ENCODE measurements around the gene URB1.
"Not testable (repeated sequence)": the region's sequence is repeated elsewhere in the genome, so short reads cannot be mapped to it uniquely, and the experiment has no call there.

URB1 gene

DNA sequence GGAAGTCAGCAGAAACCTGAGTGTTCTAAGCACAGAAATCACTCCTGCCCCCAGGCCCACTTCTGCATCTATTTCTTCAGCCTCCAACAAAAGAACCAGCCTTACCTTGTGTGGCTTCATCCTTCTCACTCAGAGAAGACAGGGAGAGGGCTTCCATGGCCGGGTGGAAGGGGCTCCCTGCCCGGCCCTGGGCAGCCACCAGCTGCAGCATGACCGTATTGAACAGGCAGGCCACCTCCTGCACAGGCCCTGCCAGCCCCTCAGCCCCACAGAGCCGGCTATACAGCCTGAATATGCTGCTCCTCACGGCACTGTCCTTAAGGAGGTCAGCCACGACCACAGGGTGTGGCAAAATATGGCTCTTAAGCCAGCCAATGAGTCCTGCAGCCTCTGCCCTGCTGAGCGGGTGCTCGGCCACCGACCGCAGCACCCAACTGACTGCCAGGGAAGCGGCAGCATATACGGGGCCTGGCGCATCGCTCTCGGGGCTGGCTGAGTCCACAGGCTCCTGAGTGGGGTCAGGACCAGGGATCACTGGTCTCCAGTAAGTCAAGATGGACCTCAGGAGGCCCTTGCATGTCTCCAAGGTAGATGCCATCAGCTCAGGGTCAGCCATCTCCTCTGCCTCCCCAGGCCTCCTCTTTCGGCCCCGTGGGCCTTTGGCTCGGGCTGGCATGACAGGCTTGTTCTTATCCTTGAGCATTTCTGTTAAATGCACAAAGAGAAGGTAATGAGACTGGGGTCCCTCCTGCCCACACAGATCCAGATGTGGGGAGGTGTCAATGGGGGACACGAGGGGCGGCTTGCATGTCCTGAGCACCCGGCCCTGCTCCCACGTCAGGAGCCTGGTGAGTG is 76.2 kb downstream of the URB1 start:
- no peak for DNase-seq (ENCODE audit: low read depth)
- TF ChIP-seq POLR2A (IDR thresholded peaks at IDR 0.05; ENCODE audit: extremely low read depth, insufficient read length) (no peak), MYC (IDR thresholded peaks at IDR 0.05; ENCODE audit: low read depth, low read length) (no peak)

GRCh38 chr21:32315511-32316281 is 77.1 kb downstream of the URB1 start:
- TF ChIP-seq CTCF (IDR thresholded peaks at IDR 0.05; ENCODE audit: low read depth, low read length) (no peak), MYC (IDR thresholded peaks at IDR 0.05; ENCODE audit: low read depth, low read length) (no peak), POLR2A (IDR thresholded peaks at IDR 0.05; ENCODE audit: extremely low read depth, insufficient read length) (no peak), MAX (IDR thresholded peaks at IDR 0.05; ENCODE audit: low read depth, low read length) (no peak)
- no peak for DNase-seq (ENCODE audit: low read depth)
- no peak overlapping the region for H3K4me3 ChIP-seq (ENCODE audit: low read depth, low read length)

More for the DNA sequence above, 76.2 kb downstream of the URB1 start:
- no peak overlapping the region for H3K4me3 ChIP-seq (ENCODE audit: low read depth, low read length)

GRCh38 chr21:32314806-32315205 is 78.0 kb downstream of the URB1 start:
- no peak overlapping the region for H3K4me3 ChIP-seq (ENCODE audit: low read depth, low read length)
- TF ChIP-seq CTCF (IDR thresholded peaks at IDR 0.05; ENCODE audit: low read depth, low read length), result no peak
- TF ChIP-seq MYC (IDR thresholded peaks at IDR 0.05; ENCODE audit: low read depth, low read length), result no peak
- no peak for TF ChIP-seq MAX (IDR thresholded peaks at IDR 0.05; ENCODE audit: low read depth, low read length)
- TF ChIP-seq POLR2A (IDR thresholded peaks at IDR 0.05; ENCODE audit: extremely low read depth, insufficient read length), result no peak
- DNase-seq (ENCODE audit: low read depth), result no peak

DNA sequence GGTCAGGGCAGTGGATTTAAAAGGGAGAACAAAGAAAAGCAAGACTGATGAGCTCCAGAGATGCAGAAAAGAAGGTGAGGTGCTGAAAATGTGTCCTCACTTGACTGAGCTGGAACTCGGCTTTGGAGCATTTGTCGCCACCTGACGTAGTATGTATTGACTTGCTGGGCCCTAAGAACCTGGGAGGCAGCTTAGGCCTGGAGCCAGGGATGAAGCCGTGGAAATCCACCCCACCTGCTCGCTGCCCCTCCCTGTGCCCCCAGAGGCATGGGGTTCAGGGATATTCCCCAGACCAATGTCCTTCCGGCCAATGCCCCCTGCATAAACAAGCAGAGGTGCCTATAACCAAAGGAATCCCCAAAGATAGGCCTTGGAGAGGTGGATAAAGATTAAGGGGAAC is 79.8 kb downstream of the URB1 start:
- TF ChIP-seq MYC (IDR thresholded peaks at IDR 0.05; ENCODE audit: low read depth, low read length), result no peak
- TF ChIP-seq POLR2A (IDR thresholded peaks at IDR 0.05; ENCODE audit: extremely low read depth, insufficient read length), result no peak
- TF ChIP-seq CTCF (IDR thresholded peaks at IDR 0.05; ENCODE audit: low read depth, low read length), result no peak
- no peak overlapping the region for H3K4me3 ChIP-seq (ENCODE audit: low read depth, low read length)
- DNase-seq (ENCODE audit: low read depth), result no peak

- no peak overlapping the region for H3K4me3 ChIP-seq (ENCODE audit: low read depth, low read length)
- TF ChIP-seq POLR2A (IDR thresholded peaks at IDR 0.05; ENCODE audit: extremely low read depth, insufficient read length) (no peak), CTCF (IDR thresholded peaks at IDR 0.05; ENCODE audit: low read depth, low read length) (no peak), MYC (IDR thresholded peaks at IDR 0.05; ENCODE audit: low read depth, low read length) (no peak), MAX (IDR thresholded peaks at IDR 0.05; ENCODE audit: low read depth, low read length) (no peak)
- DNase-seq (ENCODE audit: low read depth), result no peak
Measured at GRCh38 chr21:32312326-32312725, 80.5 kb downstream of the URB1 start.

DNA sequence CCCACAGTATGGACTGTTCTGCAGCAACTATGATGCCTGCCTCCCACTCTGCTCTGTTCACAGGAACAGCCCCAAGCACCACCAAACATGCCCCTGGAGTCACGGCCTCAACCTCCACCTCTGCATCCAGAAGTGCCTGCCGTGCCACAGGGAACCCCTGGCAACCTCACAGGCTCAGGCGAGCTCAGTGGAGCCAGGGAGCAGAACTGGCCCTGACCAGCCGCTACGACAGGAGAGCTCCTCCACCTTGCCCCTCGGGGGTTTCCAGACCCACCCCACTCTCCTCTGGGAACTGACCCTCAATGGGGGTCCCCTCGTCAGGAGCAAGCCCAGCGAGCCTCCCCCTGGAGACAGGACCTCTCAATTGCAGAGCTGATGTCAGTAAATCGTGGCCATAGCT is 81.2 kb downstream of the URB1 start:
- no peak for TF ChIP-seq MAX (IDR thresholded peaks at IDR 0.05; ENCODE audit: low read depth, low read length)
- no peak for TF ChIP-seq CTCF (IDR thresholded peaks at IDR 0.05; ENCODE audit: low read depth, low read length)
- TF ChIP-seq POLR2A (IDR thresholded peaks at IDR 0.05; ENCODE audit: extremely low read depth, insufficient read length), result no peak
- TF ChIP-seq MYC (IDR thresholded peaks at IDR 0.05; ENCODE audit: low read depth, low read length), result no peak
- no peak overlapping the region for H3K4me3 ChIP-seq (ENCODE audit: low read depth, low read length)
- DNase-seq (ENCODE audit: low read depth), result no peak

DNA sequence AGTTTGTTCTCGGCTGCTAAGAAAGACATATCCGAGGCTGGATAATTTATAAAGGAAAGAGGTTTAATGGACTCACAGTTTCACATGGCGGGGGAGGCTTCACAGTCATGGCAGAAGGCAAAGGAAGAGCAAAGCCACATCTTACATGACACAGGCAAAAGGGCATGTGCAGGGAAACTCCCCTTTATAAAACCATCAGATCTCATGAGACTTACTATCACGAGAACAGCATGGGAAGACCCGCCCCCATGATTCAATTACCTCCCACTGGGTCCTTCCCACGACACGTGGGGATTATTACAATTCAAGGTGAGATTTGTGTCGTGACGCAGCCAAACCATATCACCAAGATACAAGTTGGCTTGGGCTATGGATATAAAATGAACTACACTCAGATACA is 81.8 kb downstream of the URB1 start:
- not testable (repeated sequence) for DNase-seq (ENCODE audit: low read depth); H3K4me3 ChIP-seq (ENCODE audit: low read depth, low read length)

Data from NB4 (cell line).